ENCODE measurements around the gene SAP30BP.

Gene SAP30BP

GRCh38 chr17:75666959-75667790, at the start of gene SAP30BP, which contains the start of gene RECQL5:
Gene SAP30BP, plus strand, starts transcription at chr17:75667338. Its CDS starts 35 bp downstream, at chr17:75667373.
Gene RECQL5, minus strand, starts transcription at chr17:75667154. Its CDS starts 597 bp downstream, at chr17:75666557.
- DNase-seq (ENCODE audit: low read depth in 3 of 3) = peak; percentile 93 to 98 (median 93)

DNA sequence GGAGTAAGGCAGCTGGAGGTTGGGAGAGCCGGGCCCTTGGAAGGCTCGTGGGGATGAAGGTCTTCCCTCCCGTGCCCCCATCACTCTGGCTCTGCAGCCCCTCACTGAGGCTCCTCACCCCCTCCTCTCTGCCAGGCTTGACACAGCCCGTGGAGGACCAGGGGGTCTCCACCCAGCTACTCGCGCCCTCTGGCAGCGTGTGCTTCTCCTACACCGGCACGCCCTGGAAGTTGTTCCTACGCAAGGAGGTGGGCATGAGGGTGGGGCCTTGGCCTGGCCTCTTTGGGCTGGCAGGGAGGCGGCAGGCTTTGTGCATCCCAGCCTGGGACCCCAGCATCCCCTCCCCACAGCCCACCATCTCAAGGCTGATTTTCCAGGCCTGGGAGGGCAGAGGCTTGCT, 49.5 kb upstream of the SAP30BP start:
- DNase-seq (ENCODE audit: low read depth in 3 of 3) = no peak

DNA sequence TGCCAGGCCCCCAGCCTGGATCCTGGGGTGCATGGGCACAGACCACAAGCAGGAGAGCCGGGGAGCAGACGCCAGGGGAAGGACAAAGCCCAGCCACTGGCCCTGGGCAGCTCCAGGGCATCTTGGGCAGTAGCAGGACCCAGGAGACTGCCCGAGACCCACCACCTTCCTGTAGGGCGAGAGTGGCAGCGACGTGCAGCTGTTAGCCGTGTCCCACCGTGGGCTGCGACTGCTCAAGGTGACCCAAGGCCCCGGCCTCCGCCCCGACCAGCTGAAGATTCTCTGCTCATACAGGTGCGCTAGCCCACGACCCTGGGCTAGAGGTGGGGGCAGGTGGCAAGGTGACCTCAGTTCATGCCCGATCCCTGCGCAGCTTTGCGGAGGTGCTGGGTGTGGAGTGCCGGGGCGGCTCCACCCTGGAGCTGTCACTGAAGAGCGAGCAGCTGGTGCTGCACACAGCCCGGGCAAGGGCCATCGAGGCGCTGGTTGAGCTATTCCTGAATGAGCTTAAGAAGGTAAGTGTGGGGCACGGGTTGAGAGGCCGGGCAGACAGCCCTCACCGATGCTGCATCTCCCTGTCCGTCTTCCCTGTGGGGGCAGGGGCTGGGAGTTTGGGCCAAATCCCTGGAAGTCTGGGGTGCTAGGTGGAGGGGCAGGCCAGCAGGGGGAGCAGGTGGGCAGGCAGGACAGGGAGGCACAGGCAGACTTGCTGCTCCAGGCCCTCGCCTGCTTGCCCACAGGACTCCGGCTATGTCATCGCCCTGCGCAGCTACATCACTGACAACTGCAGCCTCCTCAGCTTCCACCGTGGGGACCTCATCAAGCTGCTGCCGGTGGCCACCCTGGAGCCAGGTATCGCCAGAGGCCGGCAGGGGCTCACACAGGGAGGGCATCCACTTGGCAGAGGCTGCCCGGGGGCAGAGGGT, 47.4 kb upstream of the SAP30BP start:
- DNase-seq (ENCODE audit: low read depth in 3 of 3) = no peak

DNA sequence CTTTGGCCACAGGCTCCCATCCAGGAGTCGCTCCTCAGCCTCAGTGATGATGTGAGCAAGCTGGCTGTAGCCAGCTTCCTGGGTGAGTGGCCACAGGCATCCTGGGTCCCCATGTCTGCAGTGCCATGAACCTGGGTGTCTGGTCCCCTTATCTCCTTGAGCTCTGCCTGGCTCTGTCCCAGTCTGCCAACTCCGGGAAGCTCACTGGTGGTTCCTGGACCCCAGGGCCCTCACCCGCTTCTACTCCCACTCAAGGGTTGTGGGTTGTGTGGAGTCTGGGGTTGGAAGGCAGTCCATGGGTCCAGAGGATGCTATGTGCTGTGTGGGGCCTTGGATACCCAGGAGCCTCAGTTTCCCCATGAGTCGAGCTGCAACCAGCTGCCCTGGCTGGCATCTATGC, 45.6 kb upstream of the SAP30BP start:
- no peak for DNase-seq (ENCODE audit: low read depth in 3 of 3)

GRCh38 chr17:75622076-75622475, 45.1 kb upstream of the SAP30BP start:
- no peak for DNase-seq (ENCODE audit: low read depth in 3 of 3)

DNA sequence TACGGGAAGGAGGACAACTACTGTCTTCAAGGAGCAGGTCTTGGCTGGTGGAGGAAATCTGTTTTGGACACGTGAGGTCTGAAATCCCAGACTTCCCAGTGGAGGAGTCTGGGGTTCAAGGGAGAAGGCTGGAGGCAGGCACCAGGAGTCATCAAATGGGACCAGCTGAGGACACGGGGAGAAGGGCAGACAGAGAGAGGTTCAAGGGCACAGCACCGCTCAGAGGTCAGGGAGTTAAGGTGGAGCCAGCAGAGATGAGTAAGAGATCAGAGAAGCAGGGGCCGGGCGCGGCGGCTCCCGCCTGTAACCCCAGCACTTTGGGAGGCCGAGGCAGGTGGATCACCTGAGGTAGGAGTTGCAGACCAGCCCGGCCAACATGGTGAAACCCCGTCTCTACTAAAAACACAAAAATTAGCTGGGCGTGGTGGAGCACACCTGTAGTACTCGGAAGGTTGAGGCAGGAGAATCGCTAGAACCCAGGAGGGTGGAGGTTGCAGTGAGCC, 44.3 kb upstream of the SAP30BP start:
- DNase-seq (ENCODE audit: low read depth in 3 of 3) = no peak

GRCh38 chr17:75623386-75623785, 43.8 kb upstream of the SAP30BP start:
- DNase-seq (ENCODE audit: low read depth in 3 of 3) = no peak

GRCh38 chr17:75624021-75624420, 43.1 kb upstream of the SAP30BP start:
- DNase-seq (ENCODE audit: low read depth in 3 of 3) = no peak

GRCh38 chr17:75624714-75625345, 42.3 kb upstream of the SAP30BP start:
- DNase-seq (ENCODE audit: low read depth in 3 of 3) = no peak

GRCh38 chr17:75625813-75626486, 41.2 kb upstream of the SAP30BP start:
- no peak for DNase-seq (ENCODE audit: low read depth in 3 of 3)

- no peak for DNase-seq (ENCODE audit: low read depth in 3 of 3)
Observed at GRCh38 chr17:75626496-75627038, 40.6 kb upstream of the SAP30BP start.

DNA sequence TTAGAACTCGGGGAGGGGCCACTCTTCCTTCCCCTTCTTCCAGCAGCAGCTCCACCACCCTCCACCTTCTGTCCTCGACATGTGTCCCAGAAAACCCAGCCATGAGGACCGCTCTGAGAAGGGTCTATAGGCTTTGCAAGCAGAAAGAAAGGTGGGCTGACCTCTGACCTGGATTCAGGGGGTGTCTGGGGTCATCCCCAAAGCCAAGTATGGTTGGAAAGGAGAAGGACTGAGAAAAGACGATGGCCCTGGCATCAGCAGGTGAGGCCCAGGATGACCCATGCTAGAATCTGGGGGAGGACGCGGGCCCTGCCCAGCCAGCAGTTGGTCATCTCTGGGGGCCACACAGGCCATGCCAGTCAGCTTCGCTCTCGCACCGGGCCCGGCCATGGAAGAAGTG, 40.0 kb upstream of the SAP30BP start:
- DNase-seq (ENCODE audit: low read depth in 3 of 3) = no peak

DNA sequence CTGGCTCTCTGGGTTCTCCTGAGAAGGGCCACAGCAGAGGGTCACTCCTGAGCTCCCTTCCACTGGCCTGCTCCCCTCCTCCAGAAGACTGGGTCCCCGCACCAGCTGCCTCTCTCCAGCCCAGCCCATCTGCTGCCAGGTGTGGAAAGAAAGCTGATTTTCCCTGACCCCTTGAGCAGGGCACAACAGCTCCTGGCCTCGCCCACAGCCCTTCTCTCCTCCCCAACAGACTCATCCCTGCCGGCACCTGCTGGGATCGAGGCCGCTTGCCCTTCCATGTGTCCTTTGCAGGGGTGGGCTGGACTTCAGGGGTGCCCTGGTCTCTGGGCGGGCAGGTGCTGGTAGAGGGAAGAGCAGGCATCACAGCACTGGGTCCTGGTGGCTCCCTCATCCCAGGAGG, 38.7 kb upstream of the SAP30BP start:
- DNase-seq (ENCODE audit: low read depth in 3 of 3) = no peak

GRCh38 chr17:75629157-75629556, 38.0 kb upstream of the SAP30BP start:
- DNase-seq (ENCODE audit: low read depth in 3 of 3) = no peak

DNA sequence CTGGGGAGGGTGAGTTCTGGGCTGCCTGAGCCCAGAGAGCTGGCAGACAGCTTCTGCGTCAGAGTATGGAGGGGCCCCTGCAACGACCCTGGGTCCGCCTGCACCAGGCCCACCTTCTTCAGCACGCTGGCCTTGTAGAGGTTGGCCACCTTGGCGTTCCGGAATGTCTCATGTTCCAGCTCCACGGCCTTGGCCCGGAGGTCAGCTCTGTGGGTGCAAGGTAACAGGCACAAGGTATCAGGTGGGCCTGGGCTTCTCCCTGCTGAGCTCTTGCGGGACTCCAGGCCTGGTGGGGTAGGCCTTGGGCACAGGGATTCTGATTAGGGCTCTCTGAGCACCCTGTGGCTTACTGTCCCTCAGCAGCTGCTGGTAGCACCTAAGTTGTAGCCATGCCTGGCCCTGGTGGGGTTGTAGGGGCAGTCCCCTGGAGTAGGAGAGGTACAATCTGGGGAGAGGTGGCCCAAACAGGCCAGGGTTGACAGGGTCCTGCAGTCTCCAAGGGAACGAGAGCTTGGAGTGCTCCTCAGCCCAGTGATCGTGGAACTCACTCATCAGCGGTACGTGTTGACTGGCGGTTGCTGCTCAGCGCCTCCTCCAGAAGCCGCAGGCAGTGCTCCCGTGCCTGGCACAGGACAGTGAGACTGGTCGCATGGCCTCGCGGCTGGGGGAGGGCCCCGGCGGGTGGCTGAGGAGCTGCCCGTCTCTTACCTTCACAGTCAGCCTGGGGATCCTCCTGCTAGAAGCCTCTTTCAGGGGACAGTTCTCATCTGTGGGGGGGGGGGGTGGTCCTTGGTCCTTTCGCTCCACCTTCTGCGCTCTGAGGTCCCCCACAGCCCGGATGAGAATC, 36.8 kb upstream of the SAP30BP start:
- DNase-seq (ENCODE audit: low read depth in 3 of 3) = no peak

- no peak for DNase-seq (ENCODE audit: low read depth in 3 of 3)
Observed at GRCh38 chr17:75631353-75631752, 35.8 kb upstream of the SAP30BP start.

GRCh38 chr17:75632428-75632827, 34.7 kb upstream of the SAP30BP start:
- no peak for DNase-seq (ENCODE audit: low read depth in 3 of 3)

DNA sequence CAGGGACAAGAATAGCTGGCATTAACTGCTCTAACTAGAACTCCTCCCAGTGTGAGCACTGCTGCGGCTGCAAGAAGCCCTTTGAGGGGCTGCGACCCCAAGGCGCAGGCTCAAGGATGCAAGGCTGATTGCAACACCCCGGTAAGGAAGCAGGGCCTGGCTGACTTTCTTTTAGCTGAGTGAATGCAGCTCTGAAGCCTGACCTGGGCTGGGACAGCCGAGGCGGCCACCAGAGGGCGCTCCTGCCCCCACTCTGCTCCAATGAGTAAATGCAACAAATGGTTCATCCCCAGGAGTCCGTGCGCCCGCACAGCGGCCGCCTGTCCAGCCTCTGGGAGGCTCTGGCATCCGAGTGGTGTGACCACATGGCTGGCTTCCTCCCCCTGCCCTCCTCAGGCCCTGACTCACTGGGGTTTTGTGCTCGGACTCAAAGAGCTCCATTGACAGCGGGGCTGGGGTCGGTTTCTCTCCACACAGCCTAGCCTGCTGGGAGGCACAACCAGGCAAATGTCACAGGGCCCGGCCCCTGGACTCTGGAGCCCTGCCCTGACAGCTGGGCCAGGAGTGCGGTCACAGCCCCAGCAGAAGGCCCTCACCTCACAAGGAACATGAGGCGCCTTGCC, 34.2 kb upstream of the SAP30BP start, which contains the start of gene SMIM5:
TSS of gene SMIM5 (plus strand) at position 572 of the 623 bp plus-strand sequence. CDS start 6,768 bp downstream, outside the sequence.
- DNase-seq (ENCODE audit: low read depth in 3 of 3) = peak; percentile 64 to 79 (median 71)

All from stimulated activated CD4-positive, alpha-beta T cell treated with anti-CD3 and anti-CD28 coated beads, TNF-alpha, amount 100 ng/mL, for 4 hours (primary cell).